DMS 273 (cell line): ENCODE data around the gene FAAP100.
"Not testable (repeated sequence)": the region's sequence is repeated elsewhere in the genome, so short reads cannot be mapped to it uniquely, and the experiment has no call there.

ENCODE experiments used
- DNase-seq: peaks from one replicate; lab custom pipeline; 2025; ENCODE audit not compliant: unreplicated experiment; lab: John Stamatoyannopoulos, UW

The FAAP100 gene, protein sequence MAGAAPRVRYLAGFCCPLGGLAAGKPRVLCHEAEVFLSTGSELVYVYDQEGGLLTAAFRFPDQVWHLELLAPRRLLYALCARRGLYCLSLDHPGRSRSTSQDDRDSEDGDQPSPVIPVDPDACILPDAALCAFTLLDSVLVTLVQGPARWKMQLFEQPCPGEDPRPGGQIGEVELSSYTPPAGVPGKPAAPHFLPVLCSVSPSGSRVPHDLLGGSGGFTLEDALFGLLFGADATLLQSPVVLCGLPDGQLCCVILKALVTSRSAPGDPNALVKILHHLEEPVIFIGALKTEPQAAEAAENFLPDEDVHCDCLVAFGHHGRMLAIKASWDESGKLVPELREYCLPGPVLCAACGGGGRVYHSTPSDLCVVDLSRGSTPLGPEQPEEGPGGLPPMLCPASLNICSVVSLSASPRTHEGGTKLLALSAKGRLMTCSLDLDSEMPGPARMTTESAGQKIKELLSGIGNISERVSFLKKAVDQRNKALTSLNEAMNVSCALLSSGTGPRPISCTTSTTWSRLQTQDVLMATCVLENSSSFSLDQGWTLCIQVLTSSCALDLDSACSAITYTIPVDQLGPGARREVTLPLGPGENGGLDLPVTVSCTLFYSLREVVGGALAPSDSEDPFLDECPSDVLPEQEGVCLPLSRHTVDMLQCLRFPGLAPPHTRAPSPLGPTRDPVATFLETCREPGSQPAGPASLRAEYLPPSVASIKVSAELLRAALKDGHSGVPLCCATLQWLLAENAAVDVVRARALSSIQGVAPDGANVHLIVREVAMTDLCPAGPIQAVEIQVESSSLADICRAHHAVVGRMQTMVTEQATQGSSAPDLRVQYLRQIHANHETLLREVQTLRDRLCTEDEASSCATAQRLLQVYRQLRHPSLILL

DNA sequence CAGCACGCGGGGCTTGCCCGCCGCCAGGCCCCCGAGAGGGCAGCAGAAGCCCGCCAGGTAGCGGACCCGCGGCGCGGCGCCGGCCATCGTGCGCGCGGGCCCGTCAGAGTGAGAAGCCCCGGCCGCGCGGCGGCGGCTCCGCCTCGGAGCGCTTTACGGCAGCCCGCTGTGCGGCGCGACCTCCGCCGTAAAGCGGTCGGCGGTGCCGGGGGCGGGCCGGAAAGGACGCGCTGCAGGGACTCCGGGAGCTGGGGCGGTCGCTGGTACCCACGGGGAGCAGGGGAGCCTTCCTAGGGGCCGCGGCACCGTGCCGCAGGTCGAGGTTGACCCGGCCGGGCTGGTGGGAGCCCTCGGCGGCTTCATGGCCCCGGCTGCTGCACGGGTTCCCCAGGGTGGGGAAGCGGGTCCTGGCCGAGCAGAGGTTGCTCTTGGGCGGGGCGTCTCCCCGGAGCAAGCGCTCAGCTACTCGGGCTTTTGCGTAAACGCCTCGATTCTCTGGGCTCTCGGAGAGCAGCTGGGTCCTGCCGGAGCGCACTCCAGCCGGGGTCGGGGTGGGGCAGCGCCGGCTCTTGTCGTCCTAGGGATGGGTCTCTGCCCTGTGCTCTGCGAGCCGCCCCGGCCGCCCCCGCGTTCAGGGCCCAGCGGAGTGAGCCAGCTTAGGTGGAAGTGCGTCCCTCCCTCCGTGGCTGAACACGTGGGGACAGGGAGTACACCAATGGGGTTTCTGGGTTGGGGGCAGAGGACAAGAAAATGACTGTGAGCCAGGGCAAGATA is at the start of gene FAAP100:
Gene FAAP100 (minus strand): TSS at position 110 of the 774 bp plus-strand sequence. CDS start 23 bp downstream, at position 87.
- peak; percentile 95 for DNase-seq

DNA sequence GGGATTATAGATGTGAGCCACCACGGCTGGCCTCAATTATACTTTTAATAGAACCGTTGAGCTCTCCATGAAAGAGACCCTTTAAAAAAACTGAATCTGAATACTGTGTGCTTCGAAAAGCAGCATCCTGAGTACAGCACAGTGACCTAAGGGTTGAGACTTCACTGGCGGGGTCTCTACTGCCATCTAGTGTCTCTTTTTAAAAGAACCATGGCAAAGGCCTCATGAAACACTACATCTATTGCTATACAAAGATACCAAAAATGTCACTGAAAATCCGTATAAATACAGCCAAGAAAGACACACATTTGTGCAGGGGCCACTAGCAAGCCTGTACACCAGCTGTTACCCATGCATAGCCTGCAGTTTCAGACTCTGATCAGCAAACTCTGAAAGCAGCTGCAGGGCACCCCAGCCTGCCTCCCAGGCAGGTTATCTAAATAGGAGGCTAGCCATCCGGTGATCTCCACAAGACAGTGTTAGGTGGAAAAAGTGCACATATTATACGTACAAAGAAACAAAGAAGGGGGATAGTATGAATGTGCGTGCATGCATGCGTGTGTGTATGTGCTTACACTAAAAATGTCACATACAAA is 49.5 kb upstream of the FAAP100 start:
- peak; percentile 82 for DNase-seq

DNA sequence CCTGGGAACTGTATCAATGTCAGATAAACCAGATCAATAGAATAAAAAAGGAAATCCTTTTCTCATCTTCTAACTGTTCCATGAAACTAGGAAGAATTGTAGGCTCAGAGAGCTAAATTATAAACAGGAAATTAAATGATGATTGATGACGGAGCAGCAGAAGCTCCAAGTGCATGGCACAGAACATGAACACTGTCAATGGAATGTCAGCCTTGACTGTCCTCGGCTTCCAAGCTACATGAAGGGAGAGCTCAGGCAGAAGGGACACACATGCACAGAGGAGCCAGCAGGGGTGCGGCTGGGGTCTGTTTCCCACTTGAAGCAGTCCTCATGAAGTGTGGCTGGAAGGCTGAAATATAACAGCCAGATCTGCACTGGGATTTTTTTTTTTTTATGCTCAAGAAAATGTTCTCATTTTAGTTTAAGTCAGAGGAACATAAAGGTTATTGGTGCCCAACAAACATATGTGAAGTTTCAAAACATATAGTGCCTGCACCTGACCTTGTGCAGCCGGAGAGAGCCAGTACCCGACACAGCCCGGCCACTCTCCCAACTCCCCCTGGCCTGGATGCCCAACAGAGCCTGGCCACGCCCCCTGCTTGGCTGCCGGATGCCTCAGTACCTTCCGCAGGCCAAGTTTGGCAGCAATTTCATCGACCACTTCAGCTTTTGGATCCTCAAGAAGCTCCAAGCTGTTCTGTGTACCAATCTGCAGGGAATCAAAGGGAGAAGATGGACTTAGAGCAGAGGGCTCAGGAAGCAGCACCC is 47.8 kb upstream of the FAAP100 start:
- DNase-seq, result no peak

DNA sequence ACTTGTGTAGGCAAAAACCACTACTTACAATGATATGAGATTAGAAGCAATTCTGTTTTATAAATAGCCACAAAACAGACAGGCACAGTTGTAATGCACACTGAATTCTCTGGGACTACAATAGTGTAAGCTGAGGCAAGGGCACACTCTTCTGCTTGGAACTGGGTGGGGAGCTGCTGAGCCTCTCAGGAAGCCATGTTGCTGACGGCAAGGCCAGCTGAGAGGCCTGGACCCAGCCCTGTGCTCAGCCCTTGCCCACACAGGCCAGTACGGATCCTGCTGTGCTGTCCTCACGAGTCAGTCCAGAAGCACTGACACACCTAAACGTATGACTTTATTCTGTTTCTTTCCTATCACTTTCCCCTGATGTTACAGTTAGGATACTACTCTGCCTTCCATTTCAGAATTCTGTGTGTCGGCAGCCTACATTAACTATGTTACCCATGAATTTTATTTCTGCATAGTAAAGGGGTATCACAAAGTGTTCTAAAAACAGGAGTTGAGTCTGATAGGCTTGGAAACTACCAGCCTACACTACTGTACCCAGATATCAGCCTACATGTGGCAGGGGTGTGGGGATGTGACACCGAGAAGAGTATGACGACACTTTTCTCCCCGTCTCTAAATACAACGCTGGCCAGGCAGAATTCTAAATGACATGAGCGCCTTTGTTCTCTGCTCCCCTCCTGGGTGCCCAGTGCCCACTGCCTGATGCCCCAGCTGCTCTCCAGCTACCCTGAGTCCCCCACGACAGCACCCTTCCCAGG is 41.1 kb upstream of the FAAP100 start:
- no peak for DNase-seq

DNA sequence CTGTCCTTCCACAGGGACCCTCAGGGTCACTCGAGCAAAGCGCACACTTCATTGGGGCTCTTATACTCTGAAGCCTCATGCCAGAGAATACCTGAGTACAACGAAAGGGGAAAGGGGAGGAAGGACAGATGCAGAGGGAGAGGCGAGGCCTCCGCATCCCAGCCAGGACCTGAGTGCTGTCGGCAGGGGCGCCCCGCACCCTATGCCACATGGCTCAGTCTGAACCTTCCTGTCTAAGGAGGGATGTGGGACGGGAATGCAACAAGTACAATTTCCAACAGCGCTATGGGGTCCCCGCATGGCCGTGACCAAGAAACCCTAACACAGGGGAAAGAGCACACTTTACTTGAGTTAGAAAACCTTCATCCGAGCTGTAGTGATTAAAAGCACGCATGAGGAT is 39.8 kb upstream of the FAAP100 start:
- no peak for DNase-seq

DNA sequence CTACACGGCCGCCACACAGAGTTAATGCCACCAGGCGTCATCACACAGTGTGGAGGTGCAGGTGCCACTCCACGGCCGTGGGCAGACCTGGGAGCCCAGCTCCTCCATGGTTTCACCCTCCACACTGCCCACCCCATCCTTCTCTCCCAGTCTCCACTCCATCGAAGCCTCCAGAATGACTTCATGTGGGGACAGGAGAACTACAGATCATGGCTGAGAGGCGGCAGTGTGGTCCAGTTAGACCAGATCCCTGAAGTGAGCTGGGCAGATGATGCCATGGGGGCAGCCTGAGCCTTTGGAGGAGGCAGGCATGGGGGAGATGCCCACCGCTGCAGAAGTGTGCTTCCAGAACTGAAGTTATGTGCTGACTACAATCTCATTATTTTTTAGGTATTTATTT is 38.0 kb upstream of the FAAP100 start:
- DNase-seq, result no peak

DNA sequence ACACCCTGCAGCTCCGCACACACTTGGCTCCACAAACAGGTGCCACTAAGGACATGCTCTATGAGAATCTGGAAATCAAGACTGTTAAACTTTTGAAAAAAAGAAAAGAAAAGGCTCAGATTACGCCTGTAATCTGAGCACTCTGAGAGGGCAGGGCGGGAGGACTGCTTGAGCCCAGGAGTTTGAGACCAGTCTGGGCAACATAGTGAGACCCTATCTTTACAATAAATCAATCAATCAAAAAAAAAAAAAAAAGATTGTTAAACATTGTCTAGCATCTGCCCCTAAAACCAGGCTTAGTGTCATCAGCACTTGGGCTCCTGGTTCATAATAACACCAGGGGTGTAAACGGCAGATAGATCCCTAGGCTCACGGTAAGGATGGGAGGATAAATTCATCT is 37.5 kb upstream of the FAAP100 start:
- no peak for DNase-seq

DNA sequence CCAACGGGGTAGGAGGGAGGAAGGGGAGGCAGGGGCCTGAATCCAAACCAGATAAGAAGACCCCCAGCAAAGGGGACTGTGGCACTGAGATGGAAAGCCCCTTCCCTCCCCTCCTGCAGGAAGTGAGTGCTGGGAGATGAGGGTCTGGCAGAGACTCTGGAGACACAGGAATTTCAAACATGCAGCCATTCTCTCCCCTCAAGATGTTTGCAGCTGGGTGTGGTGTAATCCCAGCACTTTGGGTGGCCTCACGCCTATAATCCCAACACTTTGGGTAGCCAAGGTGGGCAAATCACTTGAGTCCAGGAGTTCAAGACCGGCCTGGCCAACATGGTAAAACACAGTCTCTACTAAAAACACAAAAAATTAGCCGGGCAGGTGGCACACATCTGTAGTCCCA is 33.9 kb upstream of the FAAP100 start:
- DNase-seq, result no peak

DNA sequence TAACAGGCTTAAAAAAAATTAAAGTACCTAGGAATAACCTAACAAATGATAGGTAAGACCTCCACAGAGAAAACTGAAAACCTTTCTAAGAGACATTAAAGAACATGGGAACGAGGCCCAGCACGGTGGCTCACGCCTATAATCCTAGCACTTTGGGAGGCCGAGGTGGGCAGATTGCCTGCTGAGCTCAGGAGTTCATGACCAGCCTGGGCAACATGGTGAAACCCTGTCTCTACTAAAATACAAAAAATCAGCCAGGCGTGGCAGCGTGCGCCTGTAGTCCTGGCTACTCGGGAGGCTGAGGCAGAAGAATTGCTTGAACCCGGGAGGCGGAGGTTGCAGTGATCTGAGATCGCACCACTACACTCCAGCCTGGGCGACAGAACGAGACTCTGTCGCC is 32.6 kb upstream of the FAAP100 start:
- not testable (repeated sequence) for DNase-seq

DNA sequence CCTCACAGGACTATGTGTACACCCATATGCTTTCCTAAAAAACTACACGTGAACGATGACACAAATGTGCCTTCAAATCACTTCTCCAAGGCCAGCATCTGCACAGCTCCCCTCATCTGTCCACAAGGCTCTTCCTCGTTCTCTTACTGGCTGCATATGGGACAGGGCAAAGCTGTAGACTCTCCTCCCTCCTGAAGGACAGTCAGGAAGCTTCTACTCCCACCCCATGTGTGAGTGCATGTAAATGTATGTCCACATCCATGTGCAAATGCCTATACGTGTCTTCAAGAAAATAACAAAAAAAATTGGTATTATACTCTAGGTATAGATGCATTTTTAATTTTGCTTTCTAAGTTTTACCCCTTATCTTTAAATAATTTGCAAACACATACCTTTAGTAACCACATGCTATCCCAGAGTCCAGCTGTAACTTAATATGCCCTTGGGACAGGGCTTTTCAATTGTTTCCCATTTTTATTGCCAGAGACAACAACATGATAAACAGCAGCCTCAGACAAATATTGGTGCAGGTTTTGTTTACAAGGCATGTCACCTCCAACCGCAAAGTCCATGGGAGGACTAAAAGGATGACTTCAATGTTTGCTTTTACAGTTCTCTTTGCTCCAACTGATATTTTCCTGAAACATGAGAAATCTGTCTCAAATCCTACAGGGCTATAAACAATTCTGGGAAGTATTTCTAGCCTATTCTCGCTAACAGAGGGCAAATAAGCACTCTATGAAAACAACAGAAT is 31.6 kb upstream of the FAAP100 start:
- DNase-seq, result no peak

DNA sequence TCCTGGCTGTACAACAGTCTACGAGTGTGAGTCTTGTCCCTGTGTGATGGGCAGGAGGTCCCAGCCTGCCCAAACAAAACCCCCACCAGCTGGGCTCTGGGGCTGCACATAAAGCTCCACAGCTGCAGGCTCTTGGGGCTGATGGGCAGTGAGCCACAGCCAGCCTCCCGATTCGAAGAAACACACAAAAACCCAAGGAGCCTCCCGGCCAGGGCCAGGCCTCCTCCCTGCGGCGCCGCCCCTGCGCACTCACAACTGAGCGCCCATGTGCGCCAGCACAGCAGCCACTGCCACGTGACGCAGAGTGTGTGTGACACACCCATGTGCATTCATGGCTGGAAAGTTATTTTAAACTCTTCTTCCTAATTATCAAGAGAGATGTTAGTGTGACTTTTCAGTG is 30.6 kb upstream of the FAAP100 start:
- no peak for DNase-seq

DNA sequence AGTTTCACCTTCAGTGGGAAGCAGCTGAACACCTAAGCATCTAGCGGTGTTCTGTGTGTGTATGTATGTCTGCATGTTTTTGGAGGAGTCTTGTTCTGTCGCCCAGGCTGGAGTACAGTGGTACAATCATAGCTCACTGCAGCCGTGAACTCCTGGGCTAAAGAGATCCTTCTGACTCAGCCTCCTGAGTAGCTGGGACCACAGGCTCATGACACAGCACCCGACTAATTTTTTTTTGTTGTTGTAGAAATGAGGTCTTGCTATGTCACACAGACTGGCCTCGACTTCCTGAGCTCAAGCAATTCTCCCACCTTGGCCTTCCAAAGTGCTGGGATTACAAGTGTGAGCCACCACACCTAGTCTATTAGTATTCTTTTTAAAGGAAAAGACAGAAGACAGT is 30.2 kb upstream of the FAAP100 start:
- DNase-seq, result no peak

DNA sequence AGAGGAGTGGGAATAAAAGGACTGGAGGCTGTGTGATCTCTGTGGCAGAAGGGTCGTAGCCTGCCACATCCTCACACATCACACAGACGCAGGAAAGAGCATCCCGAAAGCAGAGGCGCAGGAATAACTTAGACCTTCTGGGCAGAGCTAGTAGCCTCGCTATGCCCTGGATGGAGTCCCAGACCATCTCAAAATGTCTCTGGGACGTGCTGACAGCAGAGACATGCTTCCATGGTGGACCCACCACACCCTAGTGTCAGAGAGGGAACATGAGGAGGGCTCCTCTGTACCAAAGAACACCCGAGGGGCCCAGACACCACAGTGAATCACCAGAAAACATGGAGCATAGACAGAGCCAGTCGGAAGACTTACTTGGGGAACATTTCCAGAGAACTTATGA is 29.6 kb upstream of the FAAP100 start:
- DNase-seq, result no peak

DNA sequence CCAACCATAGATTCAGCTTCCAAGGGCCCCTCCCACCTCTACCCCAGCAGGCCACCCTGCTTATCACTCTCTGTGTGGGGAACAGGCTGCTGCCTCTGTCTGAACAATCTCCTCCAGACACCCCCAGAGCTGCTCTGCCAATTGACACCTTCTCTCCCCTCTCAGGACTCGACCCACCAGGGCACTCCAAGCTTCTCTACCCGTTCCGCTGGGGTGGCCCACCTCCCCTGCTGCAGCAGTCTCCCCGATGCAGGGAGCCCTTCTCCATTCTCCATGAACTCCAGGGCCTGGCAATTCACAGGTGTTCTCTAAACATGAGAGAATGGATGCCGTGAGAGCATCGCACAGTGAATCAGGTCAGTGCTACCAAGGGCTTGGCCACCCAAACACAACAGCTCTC is 28.3 kb upstream of the FAAP100 start:
- DNase-seq, result no peak

DNA sequence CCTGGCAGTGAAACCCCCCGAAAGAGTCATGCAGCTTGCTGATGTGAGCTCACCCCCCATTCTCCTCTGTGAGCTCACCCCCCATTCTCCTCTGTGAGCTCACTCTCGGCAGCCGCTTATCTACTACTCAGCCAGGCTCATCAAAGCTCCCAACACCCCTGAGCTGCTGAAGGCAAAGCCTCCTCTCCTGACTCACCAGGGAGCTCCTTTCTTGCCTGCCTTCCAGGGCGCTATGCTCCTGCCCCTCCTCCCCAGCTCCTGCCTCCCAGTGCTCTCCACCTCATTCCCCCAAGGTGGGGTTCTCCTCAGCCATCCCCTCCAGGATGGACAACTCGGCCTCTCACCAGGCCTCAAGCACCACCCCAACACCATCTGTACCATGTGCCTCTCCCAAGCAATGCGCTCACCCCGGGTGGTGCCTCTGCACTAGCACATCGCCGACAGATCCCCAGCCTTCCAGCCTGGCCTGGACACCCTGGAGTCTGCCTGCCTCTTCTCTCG is 27.7 kb upstream of the FAAP100 start:
- DNase-seq, result no peak

DNA sequence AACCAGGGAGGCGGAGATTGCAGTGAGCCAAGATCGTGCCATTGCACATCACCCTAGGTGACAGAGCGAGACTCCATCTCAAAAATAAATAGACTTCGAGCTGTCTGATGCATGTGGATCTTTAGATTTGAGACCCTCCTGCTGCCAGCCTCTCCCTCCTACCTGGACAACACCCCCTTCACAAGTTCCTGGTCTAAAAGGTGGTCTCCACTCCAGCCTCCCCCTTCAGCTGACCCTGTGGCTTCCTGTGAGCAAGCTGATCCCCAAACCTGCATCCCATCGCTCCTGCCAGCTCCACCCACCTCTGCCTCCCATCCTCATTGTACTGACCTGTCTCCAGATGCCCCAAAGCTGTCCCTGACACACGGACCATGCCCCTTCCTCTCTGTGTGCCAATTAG is 27.1 kb upstream of the FAAP100 start:
- DNase-seq, result no peak

DNA sequence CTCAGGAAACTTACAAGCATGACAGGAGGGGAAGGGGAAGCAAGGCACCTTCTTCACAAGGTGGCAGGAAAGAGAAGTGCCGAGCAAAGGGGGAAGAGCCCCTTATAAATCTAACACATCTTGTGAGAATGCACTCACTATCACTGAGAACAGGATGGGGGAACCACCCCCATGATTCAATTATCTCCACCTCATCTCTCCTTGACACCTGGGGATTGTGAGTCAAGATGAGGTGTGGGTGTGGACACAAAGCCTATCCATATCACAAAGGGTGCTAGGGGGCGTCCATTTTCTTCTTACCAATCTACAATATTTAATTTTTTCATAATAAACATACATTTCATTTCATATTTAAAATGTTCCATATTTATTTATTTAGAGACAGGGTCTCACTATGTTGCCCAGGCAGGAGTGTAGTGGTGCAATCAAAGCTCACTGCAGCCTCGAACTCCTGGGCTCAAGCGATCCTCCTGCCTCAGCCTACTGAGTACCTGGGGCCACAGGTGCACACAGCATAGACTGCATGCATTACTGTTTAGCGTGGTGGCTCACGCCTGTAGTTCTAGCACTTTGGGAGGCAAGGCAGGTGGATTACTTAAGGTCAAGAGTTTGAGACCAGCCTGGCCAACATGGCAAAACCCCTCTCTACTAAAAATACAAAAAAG is 26.5 kb upstream of the FAAP100 start:
- DNase-seq, result no peak

DNA sequence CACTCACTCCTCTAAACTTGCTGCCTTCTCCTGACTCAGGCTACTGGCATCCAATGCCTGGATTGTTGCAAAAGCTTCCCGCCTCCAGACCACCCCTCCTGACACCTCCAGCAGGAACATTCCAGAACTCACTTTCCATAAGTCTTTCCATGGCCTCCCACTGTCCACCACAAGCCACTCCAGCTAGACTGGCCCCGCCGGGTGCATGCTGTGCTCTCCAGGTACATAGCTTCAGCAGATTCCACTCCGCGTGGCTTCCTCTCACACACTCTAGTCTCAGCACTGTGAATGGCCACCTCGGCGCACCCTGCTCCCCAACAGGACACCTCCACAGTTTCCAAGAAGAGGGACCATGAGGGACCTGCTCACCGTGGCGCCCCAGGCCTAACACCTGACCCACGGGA is 25.9 kb upstream of the FAAP100 start:
- no peak for DNase-seq
